HepG2 (cell line): ENCODE measurements around the gene APPBP2. TPM values are rescaled to one million over a fixed set of nuclear protein-coding genes. Genes with fewer than 3 reads are reported as not detected.

Source experiments
- AHDC1 ChIP-seq: sonication (generic); formaldehyde crosslinking; IDR thresholded peaks from 2 replicates; pipeline ENCODE4 v1.5.1; 2020; ENCODE audit warnings: mild to moderate bottlenecking, missing genetic modification reagents, borderline replicate concordance
- ARID5B ChIP-seq: IDR thresholded peaks from 2 replicates; pipeline ENCODE4 v1.4.0; 2020; ENCODE audit warnings: mild to moderate bottlenecking, missing genetic modification reagents
- ATF7-NPFF ChIP-seq: sonication (generic); formaldehyde crosslinking; IDR thresholded peaks from 2 replicates; pipeline ENCODE4 v1.8.1; 2023; ENCODE audit warnings: mild to moderate bottlenecking, low read depth, missing genetic modification reagents, moderate library complexity
- BRF2 ChIP-seq: sonication (generic); formaldehyde crosslinking; IDR thresholded peaks from 2 replicates; pipeline ENCODE4 v1.8.1; 2022; ENCODE audit warnings: mild to moderate bottlenecking, missing genetic modification reagents
- CC2D1A ChIP-seq: sonication (generic); formaldehyde crosslinking; IDR thresholded peaks from 2 replicates; pipeline ENCODE4 v1.8.1; 2023; ENCODE audit warnings: mild to moderate bottlenecking, missing genetic modification reagents
- HDAC1 ChIP-seq: sonication (generic); formaldehyde crosslinking; IDR thresholded peaks from 2 replicates; pipeline ENCODE4 v1.5.1; 2020; ENCODE audit warnings: mild to moderate bottlenecking, missing genetic modification reagents
- HMG20B ChIP-seq: conservative IDR thresholded peaks from 2 replicates; pipeline ENCODE4 v1.6.1; 2016; ENCODE audit warnings: missing genetic modification reagents, missing compliant biosample characterization
- KLF15 ChIP-seq: sonication (generic); formaldehyde crosslinking; IDR thresholded peaks from 2 replicates; pipeline ENCODE4 v1.8.1; 2023; ENCODE audit warnings: borderline replicate concordance, mild to moderate bottlenecking, inconsistent platforms, missing genetic modification reagents, mixed read lengths
- NR2C2 ChIP-seq: sonication (generic); formaldehyde crosslinking; IDR thresholded peaks from 2 replicates; pipeline ENCODE4 v1.4.0; 2020; ENCODE audit warnings: missing genetic modification reagents, mild to moderate bottlenecking, moderate library complexity, borderline replicate concordance
- REPIN1 ChIP-seq: sonication (generic); formaldehyde crosslinking; IDR thresholded peaks from 2 replicates; pipeline ENCODE4 v1.8.0; 2022; ENCODE audit warnings: missing genetic modification reagents, low read depth, mild to moderate bottlenecking, borderline replicate concordance
- ZBTB21 ChIP-seq: sonication (generic); formaldehyde crosslinking; IDR thresholded peaks from 2 replicates; pipeline ENCODE4 v1.4.0; 2020; ENCODE audit warnings: missing genetic modification reagents
- ZNF496 ChIP-seq: sonication (generic); formaldehyde crosslinking; IDR thresholded peaks from 2 replicates; pipeline ENCODE4 v1.8.1; 2023; ENCODE audit warnings: mild to moderate bottlenecking, moderate library complexity, missing genetic modification reagents; ENCODE audit not compliant: insufficient replicate concordance
- ZNF577 ChIP-seq: sonication (generic); formaldehyde crosslinking; IDR thresholded peaks from 2 replicates; pipeline ENCODE4 v1.4.0; 2020; ENCODE audit warnings: mild to moderate bottlenecking, low read depth, missing genetic modification reagents, borderline replicate concordance
- ZNF660 ChIP-seq: sonication (generic); formaldehyde crosslinking; IDR thresholded peaks from 2 replicates; pipeline ENCODE4 v1.5.1; 2020; ENCODE audit warnings: mild to moderate bottlenecking, low read depth, missing genetic modification reagents, borderline replicate concordance
- ZNF724P ChIP-seq: sonication (generic); formaldehyde crosslinking; IDR thresholded peaks from 2 replicates; pipeline ENCODE4 v1.8.0; 2022; ENCODE audit warnings: missing genetic modification reagents, borderline replicate concordance
- polyA plus RNA-seq, 8 experiments: library from polyadenylated mRNA; depleted of rRNA in 3 of 8; stranded (reverse) in 7 of 8; unstranded in 1 of 8; fragments of >200 nt; fragmentation: Illumina TruSeq in 4 of 8; extraction: Trizol in 4 of 8; gene quantifications; 2 replicates each; pipeline versions ENCODE4 v1.2.1 to v1.2.3, GENCODE V29; 2011 to 2016; ENCODE audit warnings: low read depth in 4 of 8, missing spikeins in 1 of 8, mixed read lengths in 1 of 8; ENCODE audit not compliant: insufficient read depth in 1 of 8
- total RNA-seq, 5 experiments: library from RNA; depleted of rRNA; stranded (reverse); fragments of >200 nt; fragmentation: Illumina TruSeq; extraction: Trizol; gene quantifications; 2 replicates each; pipeline ENCODE4 v1.2.3, GENCODE V29; 2016; ENCODE audit warnings: low read depth in 1 of 5

APPBP2 gene
- total and polyA plus RNA-seq, 2 of the 13 experiments (the other 11 are each of a cell fraction or from before 2014, with no cell fraction given): 17.5 to 45.8 TPM

- TF ChIP-seq ARID5B (peak; percentile 82), CC2D1A (CRISPR knock-in tag) (no peak), NR2C2 (CRISPR knock-in tag) (peak; percentile 47; the same call in 1 of the 2 replicates), ZNF660 (CRISPR knock-in tag) (no peak), ZNF724P (no peak), ZNF577 (CRISPR knock-in tag) (no peak), REPIN1 (CRISPR knock-in tag) (peak; percentile 96), ATF7-NPFF (peak; percentile 49; the same call in 1 of the 2 replicates), ZNF496 (CRISPR knock-in tag) (no peak), BRF2 (CRISPR knock-in tag) (peak; percentile 57; the same call in 1 of the 2 replicates), AHDC1 (CRISPR knock-in tag) (no peak; the same call in 1 of the 2 replicates), HDAC1 (CRISPR knock-in tag) (peak; percentile 90), ZBTB21 (CRISPR knock-in tag) (no peak; the same call in 1 of the 2 replicates), HMG20B (CRISPR knock-in tag) (peak; percentile 82), KLF15 (CRISPR knock-in tag) (no peak)
Observed at GRCh38 chr17:60525685-60526514, at the start of gene APPBP2 (continued).
